SK-N-SH (cell line): ENCODE data around the gene DHX9. TPM values are rescaled to one million over a fixed set of nuclear protein-coding genes. Genes with fewer than 3 reads are reported as not detected.
A peak's percentile ranks its signal among the peaks of the same experiment; 100 is the strongest.

Source experiments
- CTCF ChIA-PET: fragments of 300-600, 350-600 bp; formaldehyde crosslinking; extraction: SDS; loops from one replicate; lab custom pipeline; 2021; lab: Yijun Ruan, JAX
- POLR2A ChIA-PET: fragments of 350-600 bp; sonication (Branson Sonifier 250); formaldehyde crosslinking; extraction: SDS; loops from one replicate; lab custom pipeline; 2020; ENCODE audit warnings: antibody characterized with exemption, inconsistent platforms; lab: Yijun Ruan, JAX
- DNase-seq: peaks from one replicate; pipeline ENCODE4 v3.0.0; 2012
- H2AFZ ChIP-seq: fragments of 200-600 bp; sonication (generic); 2 replicates; pipeline ENCODE4 v1.8.1; 2016; ENCODE audit warnings: antibody characterized with exemption, mild to moderate bottlenecking, low read depth
- H3F3A ChIP-seq: fragments of 200-600 bp; sonication (generic); replicated peaks from 2 replicates; pipeline ENCODE3; 2016; ENCODE audit warnings: antibody characterized with exemption, mild to moderate bottlenecking; ENCODE audit not compliant: insufficient read depth
- H3K27ac ChIP-seq, 2 experiments: fragments of 200-500 bp in 1 of 2; fragments of 200-600 bp in 1 of 2; sonication (Bioruptor generic) in 1 of 2; sonication (generic), shearing (Covaris generic) in 1 of 2; 2 replicates each; pipeline versions ENCODE4 v1.5.1 to v1.6.1; 2014 to 2016; ENCODE audit warnings: low read depth in 2 of 2, inconsistent platforms in 1 of 2, low read length in 1 of 2, mild to moderate bottlenecking in 1 of 2, mixed read lengths in 1 of 2
- H3K27me3 ChIP-seq: fragments of 200-600 bp; sonication (generic), shearing (Covaris generic); 2 replicates; pipeline ENCODE4 v1.6.1; 2016; ENCODE audit warnings: mixed run types; ENCODE audit not compliant: insufficient read depth
- H3K36me3 ChIP-seq, 2 experiments: fragments of 200-500 bp in 1 of 2; fragments of 200-600 bp in 1 of 2; sonication (Bioruptor generic) in 1 of 2; sonication (generic) in 1 of 2; replicated peaks in 1 of 2; 2 replicates each; pipeline versions ENCODE3 to v1.5.1; 2014 to 2016; ENCODE audit warnings: low read length in 1 of 2, mild to moderate bottlenecking in 1 of 2; ENCODE audit not compliant: insufficient read depth in 2 of 2, control insufficient read depth in 1 of 2
- H3K4me1 ChIP-seq, 2 experiments: fragments of 200-500 bp in 1 of 2; fragments of 200-600 bp in 1 of 2; sonication (Bioruptor generic) in 1 of 2; sonication (generic), shearing (Covaris generic) in 1 of 2; 2 replicates each; pipeline versions ENCODE4 v1.5.1 to v1.6.1; 2014 to 2016; ENCODE audit warnings: low read depth in 1 of 2, low read length in 1 of 2, mixed run types in 1 of 2; ENCODE audit not compliant: insufficient read depth in 2 of 2, control insufficient read depth in 1 of 2
- H3K4me2 ChIP-seq: fragments of 200-600 bp; sonication (generic), shearing (Covaris generic); 2 replicates; pipeline ENCODE4 v1.6.1; 2017; ENCODE audit warnings: mixed run types
- H3K4me3 ChIP-seq, 2 experiments: fragments of 200-500 bp in 1 of 2; fragments of 200-600 bp in 1 of 2; sonication (Bioruptor generic) in 1 of 2; sonication (generic), shearing (Covaris generic) in 1 of 2; 2 replicates each; pipeline versions ENCODE4 v1.5.1 to v1.8.1; 2014 to 2016; ENCODE audit warnings: low read depth in 2 of 2, inconsistent platforms in 1 of 2, low read length in 1 of 2, mild to moderate bottlenecking in 1 of 2, mixed read lengths in 1 of 2, moderate library complexity in 1 of 2
- H3K79me2 ChIP-seq: fragments of 200-600 bp; sonication (generic); 2 replicates; pipeline ENCODE4 v1.8.1; 2017; ENCODE audit warnings: mild to moderate bottlenecking; ENCODE audit not compliant: insufficient read depth
- H3K9ac ChIP-seq: fragments of 200-600 bp; sonication (generic); 2 replicates; pipeline ENCODE4 v1.6.1; 2017; ENCODE audit warnings: mixed run types
- H3K9me2 ChIP-seq: fragments of 200-600 bp; sonication (generic); 2 replicates; pipeline ENCODE4 v1.6.1; 2017; ENCODE audit warnings: mixed run types
- H3K9me3 ChIP-seq: fragments of 200-600 bp; sonication (generic); 2 replicates; pipeline ENCODE4 v1.6.1; 2017; ENCODE audit warnings: mixed run types, mild to moderate bottlenecking, moderate library complexity
- H4K20me1 ChIP-seq: fragments of 200-600 bp; sonication (generic); 2 replicates; pipeline ENCODE4 v1.6.1; 2017; ENCODE audit warnings: mild to moderate bottlenecking, mixed run types; ENCODE audit not compliant: insufficient read depth
- EP300 ChIP-seq, 2 experiments: IDR thresholded peaks; 2 replicates each; pipeline versions ENCODE4 v1.4.0 to v1.6.1; 2012; ENCODE audit warnings: borderline replicate concordance in 1 of 2, low read depth in 1 of 2, low read length in 1 of 2
- FOSL2 ChIP-seq: IDR thresholded peaks from 2 replicates; pipeline ENCODE4 v1.4.0; 2012; ENCODE audit warnings: low read depth, mild to moderate bottlenecking, moderate library complexity, borderline replicate concordance
- FOXJ3 ChIP-seq: sonication (generic); formaldehyde crosslinking; IDR thresholded peaks from 2 replicates; pipeline ENCODE4 v1.5.1; 2020; ENCODE audit warnings: mild to moderate bottlenecking, missing genetic modification reagents
- GABPA ChIP-seq: IDR thresholded peaks from 2 replicates; pipeline ENCODE4 v1.4.0; 2012; ENCODE audit warnings: low read depth, mild to moderate bottlenecking
- GATA2 ChIP-seq: sonication (generic); formaldehyde crosslinking; IDR thresholded peaks from 2 replicates; pipeline ENCODE4 v1.5.0; 2020; ENCODE audit warnings: mild to moderate bottlenecking, missing genetic modification reagents
- MXI1 ChIP-seq: IDR thresholded peaks from 2 replicates; pipeline ENCODE4 v1.6.1; 2012; ENCODE audit warnings: mild to moderate bottlenecking, low read depth, low read length, improper control_type of control experiment
- NFIC ChIP-seq: IDR thresholded peaks from 2 replicates; pipeline ENCODE4 v1.4.0; 2012; ENCODE audit warnings: borderline replicate concordance
- NRF1 ChIP-seq: IDR thresholded peaks from 2 replicates; pipeline ENCODE4 v1.6.1; 2012; ENCODE audit warnings: low read depth, mild to moderate bottlenecking, low read length
- RFX5 ChIP-seq: IDR thresholded peaks from 2 replicates; pipeline ENCODE4 v1.6.1; 2012; ENCODE audit warnings: mild to moderate bottlenecking, improper control_type of control experiment, low read length
- RXRA ChIP-seq: IDR thresholded peaks from 2 replicates; pipeline ENCODE4 v1.4.0; 2012; ENCODE audit warnings: low read depth, mild to moderate bottlenecking, borderline replicate concordance
- TCF12 ChIP-seq: IDR thresholded peaks from 2 replicates; pipeline ENCODE4 v1.4.0; 2012
- TEAD4 ChIP-seq: IDR thresholded peaks from 2 replicates; pipeline ENCODE4 v1.4.0; 2012; ENCODE audit warnings: mild to moderate bottlenecking, borderline replicate concordance; ENCODE audit not compliant: insufficient read depth
- YY1 ChIP-seq: IDR thresholded peaks from 2 replicates; pipeline ENCODE4 v1.4.0; 2012; ENCODE audit warnings: low read depth, mild to moderate bottlenecking
- WGBS: methylation state at CpG from one replicate; pipeline ENCODE4 v1.1.6; 2017; ENCODE audit warnings: low lambda C conversion rate; 5-methylcytosine and 5-hydroxymethylcytosine counted together
- polyA plus RNA-seq, 3 experiments: library from polyadenylated mRNA; depleted of rRNA; stranded (reverse); fragments of >200 nt; gene quantifications; 2 replicates each; pipeline ENCODE4 v1.2.3, GENCODE V29; 2012
- TF ChIP-seq, protein P1 (sequence below): IDR thresholded peaks from 2 replicates; pipeline ENCODE4 v1.4.0; 2012; ENCODE audit warnings: low read depth, borderline replicate concordance
- TF ChIP-seq, protein P2 (sequence below): IDR thresholded peaks from 2 replicates; pipeline ENCODE4 v1.6.1; 2012; ENCODE audit warnings: mild to moderate bottlenecking, low read depth, low read length, moderate library complexity
- TF ChIP-seq, protein P3 (sequence below): fragments of 200-600 bp; sonication (generic); IDR thresholded peaks from 2 replicates; pipeline ENCODE4 v1.6.1; 2017; ENCODE audit warnings: antibody characterized with exemption, mild to moderate bottlenecking, moderate library complexity
- TF ChIP-seq, protein P4 (sequence below): fragments of 150-350 bp; IDR thresholded peaks from 2 replicates; pipeline ENCODE4 v1.6.1; 2016; ENCODE audit warnings: mild to moderate bottlenecking, low read depth, low read length
- TF ChIP-seq, protein P5 (sequence below): fragments of 150-350 bp; IDR thresholded peaks from 2 replicates; pipeline ENCODE4 v1.6.1; 2017; ENCODE audit warnings: antibody characterized with exemption, low read length, low read depth, borderline replicate concordance

DHX9 gene
- polyA plus RNA-seq, 1 of the 3 experiments (the other 2 are of a cell fraction), result 145 TPM

DNA sequence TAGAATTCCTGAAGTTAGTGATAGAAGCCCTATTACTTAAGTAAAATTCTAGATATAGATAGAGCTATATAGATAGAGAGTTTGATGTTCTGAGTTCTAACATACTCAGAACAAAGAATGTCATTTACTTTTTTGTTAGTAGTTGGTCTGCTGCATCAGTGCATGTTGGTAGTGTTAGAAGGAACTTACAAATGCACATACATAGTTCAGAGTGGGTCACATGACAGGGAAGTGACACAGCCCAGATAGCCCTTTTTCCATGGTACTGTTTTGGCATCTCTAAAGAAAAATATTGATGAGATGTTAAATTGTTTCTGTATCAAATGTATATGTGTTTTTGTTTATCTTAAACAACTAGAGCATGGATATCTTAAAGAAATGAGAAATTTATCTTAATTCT, 45.7 kb downstream of the DHX9 start (continued):
- TF ChIP-seq, protein P1, sequence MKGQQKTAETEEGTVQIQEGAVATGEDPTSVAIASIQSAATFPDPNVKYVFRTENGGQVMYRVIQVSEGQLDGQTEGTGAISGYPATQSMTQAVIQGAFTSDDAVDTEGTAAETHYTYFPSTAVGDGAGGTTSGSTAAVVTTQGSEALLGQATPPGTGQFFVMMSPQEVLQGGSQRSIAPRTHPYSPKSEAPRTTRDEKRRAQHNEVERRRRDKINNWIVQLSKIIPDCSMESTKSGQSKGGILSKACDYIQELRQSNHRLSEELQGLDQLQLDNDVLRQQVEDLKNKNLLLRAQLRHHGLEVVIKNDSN, result no peak
- TF ChIP-seq GATA2 (CRISPR knock-in tag), result no peak
- no peak for TF ChIP-seq TCF12
- TF ChIP-seq MXI1, result no peak

DNA sequence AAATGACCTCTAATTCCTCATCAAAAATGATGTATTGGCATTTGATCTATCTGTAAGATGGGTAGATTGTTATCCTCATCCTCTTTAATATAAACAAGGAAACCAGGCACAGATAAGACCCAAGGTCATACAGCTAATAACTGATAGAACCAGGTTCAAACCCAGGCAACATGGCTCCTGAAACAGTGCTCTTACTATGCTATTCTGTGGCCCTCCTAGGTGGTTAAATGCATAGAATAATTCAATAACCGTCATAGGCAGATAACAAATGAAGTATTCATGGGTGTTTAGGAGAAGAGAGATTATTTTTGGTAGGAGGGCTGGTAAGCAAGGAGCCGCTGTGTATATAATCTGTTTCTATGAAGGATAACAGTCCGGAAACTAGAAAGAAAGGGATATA, 46.4 kb downstream of the DHX9 start:
- POLR2A ChIA-PET, result no interaction called here
- peak overlapping the region in 1 of 2 experiments; percentile 9; a peak in 1 of 4 replicates for H3K27ac ChIP-seq
- no peak overlapping the region for H3K9ac ChIP-seq
- H3K9me3 ChIP-seq, result no peaks in the 10 kb centered on the region
- no peak for DNase-seq
- H3F3A ChIP-seq, result peaks cover 57% of the 10 kb centered on the region
- no peaks in the 10 kb centered on the region for H3K4me1 ChIP-seq
- no peak overlapping the region for H2AFZ ChIP-seq
- no peaks in the 10 kb centered on the region for H3K27me3 ChIP-seq
- H3K36me3 ChIP-seq, result peaks cover 78 to 87% of the 10 kb centered on the region in 2 experiments
- peaks cover 15% of the 10 kb centered on the region; the same call in 1 of the 2 replicates for H3K79me2 ChIP-seq
- no peak overlapping the region for H3K4me3 ChIP-seq
- TF ChIP-seq TCF12 (no peak), RFX5 (no peak), GATA2 (CRISPR knock-in tag) (no peak), FOSL2 (no peak)
- TF ChIP-seq, protein P2, sequence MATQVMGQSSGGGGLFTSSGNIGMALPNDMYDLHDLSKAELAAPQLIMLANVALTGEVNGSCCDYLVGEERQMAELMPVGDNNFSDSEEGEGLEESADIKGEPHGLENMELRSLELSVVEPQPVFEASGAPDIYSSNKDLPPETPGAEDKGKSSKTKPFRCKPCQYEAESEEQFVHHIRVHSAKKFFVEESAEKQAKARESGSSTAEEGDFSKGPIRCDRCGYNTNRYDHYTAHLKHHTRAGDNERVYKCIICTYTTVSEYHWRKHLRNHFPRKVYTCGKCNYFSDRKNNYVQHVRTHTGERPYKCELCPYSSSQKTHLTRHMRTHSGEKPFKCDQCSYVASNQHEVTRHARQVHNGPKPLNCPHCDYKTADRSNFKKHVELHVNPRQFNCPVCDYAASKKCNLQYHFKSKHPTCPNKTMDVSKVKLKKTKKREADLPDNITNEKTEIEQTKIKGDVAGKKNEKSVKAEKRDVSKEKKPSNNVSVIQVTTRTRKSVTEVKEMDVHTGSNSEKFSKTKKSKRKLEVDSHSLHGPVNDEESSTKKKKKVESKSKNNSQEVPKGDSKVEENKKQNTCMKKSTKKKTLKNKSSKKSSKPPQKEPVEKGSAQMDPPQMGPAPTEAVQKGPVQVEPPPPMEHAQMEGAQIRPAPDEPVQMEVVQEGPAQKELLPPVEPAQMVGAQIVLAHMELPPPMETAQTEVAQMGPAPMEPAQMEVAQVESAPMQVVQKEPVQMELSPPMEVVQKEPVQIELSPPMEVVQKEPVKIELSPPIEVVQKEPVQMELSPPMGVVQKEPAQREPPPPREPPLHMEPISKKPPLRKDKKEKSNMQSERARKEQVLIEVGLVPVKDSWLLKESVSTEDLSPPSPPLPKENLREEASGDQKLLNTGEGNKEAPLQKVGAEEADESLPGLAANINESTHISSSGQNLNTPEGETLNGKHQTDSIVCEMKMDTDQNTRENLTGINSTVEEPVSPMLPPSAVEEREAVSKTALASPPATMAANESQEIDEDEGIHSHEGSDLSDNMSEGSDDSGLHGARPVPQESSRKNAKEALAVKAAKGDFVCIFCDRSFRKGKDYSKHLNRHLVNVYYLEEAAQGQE, result no peak
- CTCF ChIA-PET, result no interaction called here
- no peaks in the 10 kb centered on the region for H3K9me2 ChIP-seq
- peaks cover 10% of the 10 kb centered on the region for H4K20me1 ChIP-seq
- H3K4me2 ChIP-seq, result no peak overlapping the region
- 94% methylated on average over 3 of the region's 3 CpGs for WGBS

DNA sequence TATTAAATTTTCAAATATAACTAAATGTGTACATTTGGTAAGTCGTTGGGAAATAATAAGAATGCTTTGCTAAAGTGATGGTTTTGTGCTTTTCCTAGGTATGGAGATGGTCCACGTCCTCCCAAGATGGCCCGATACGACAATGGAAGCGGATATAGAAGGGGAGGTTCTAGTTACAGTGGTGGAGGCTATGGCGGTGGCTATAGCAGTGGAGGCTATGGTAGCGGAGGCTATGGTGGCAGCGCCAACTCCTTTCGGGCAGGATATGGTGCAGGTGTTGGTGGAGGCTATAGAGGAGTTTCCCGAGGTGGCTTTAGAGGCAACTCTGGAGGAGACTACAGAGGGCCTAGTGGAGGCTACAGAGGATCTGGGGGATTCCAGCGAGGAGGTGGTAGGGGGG, 47.8 kb downstream of the DHX9 start:
- Histone ChIP-seq H3K4me3 (no peak overlapping the region), H3K79me2 (peaks cover 12% of the 10 kb centered on the region; the same call in 1 of the 2 replicates), H3K9me2 (no peaks in the 10 kb centered on the region), H3K27ac (no peak overlapping the region), H3K9me3 (no peaks in the 10 kb centered on the region), H3K36me3 (peaks cover 64 to 77% of the 10 kb centered on the region in 2 experiments), H3K4me1 (no peaks in the 10 kb centered on the region), H3F3A (peaks cover 59% of the 10 kb centered on the region), H3K4me2 (no peak overlapping the region), H4K20me1 (peaks cover 10% of the 10 kb centered on the region), H3K27me3 (no peaks in the 10 kb centered on the region), H3K9ac (no peak overlapping the region), H2AFZ (no peak overlapping the region)
- ChIA-PET POLR2A (no interaction called here), CTCF (interaction anchor here (0.6 kb wide), 1 partner anchor 10 kb away, joined by 3 read pairs; no protein-coding TSS in a partner anchor)
- TF ChIP-seq GABPA (no peak), FOXJ3 (CRISPR knock-in tag) (no peak), NRF1 (no peak), NFIC (no peak), YY1 (no peak), EP300 (IDR thresholded peaks at IDR 0.05; ENCODE audit: borderline replicate concordance in 1 of 2, low read depth in 1 of 2, low read length in 1 of 2) (no peak), TEAD4 (no peak), RXRA (no peak), GATA2 (CRISPR knock-in tag) (no peak)
- TF ChIP-seq, protein P3, sequence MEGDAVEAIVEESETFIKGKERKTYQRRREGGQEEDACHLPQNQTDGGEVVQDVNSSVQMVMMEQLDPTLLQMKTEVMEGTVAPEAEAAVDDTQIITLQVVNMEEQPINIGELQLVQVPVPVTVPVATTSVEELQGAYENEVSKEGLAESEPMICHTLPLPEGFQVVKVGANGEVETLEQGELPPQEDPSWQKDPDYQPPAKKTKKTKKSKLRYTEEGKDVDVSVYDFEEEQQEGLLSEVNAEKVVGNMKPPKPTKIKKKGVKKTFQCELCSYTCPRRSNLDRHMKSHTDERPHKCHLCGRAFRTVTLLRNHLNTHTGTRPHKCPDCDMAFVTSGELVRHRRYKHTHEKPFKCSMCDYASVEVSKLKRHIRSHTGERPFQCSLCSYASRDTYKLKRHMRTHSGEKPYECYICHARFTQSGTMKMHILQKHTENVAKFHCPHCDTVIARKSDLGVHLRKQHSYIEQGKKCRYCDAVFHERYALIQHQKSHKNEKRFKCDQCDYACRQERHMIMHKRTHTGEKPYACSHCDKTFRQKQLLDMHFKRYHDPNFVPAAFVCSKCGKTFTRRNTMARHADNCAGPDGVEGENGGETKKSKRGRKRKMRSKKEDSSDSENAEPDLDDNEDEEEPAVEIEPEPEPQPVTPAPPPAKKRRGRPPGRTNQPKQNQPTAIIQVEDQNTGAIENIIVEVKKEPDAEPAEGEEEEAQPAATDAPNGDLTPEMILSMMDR, result no peak
- TF ChIP-seq, protein P4, sequence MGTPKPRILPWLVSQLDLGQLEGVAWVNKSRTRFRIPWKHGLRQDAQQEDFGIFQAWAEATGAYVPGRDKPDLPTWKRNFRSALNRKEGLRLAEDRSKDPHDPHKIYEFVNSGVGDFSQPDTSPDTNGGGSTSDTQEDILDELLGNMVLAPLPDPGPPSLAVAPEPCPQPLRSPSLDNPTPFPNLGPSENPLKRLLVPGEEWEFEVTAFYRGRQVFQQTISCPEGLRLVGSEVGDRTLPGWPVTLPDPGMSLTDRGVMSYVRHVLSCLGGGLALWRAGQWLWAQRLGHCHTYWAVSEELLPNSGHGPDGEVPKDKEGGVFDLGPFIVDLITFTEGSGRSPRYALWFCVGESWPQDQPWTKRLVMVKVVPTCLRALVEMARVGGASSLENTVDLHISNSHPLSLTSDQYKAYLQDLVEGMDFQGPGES, result no peak
- TF ChIP-seq, protein P5, sequence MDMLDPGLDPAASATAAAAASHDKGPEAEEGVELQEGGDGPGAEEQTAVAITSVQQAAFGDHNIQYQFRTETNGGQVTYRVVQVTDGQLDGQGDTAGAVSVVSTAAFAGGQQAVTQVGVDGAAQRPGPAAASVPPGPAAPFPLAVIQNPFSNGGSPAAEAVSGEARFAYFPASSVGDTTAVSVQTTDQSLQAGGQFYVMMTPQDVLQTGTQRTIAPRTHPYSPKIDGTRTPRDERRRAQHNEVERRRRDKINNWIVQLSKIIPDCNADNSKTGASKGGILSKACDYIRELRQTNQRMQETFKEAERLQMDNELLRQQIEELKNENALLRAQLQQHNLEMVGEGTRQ, result no peak
- 95% methylated on average over 11 of the region's 11 CpGs for whole genome bisulfite sequencing
- DNase-seq, result no peak
